ENCODE measurements around the gene RMND5B.

- TF ChIP-seq CTCF (IDR thresholded peaks at IDR 0.05) (no peak), EZH2 (IDR thresholded peaks at IDR 0.05; ENCODE audit: borderline replicate concordance, insufficient read depth, low read depth, low read length, poor library complexity, severe bottlenecking) (no peak)
Measured at GRCh38 chr5:178180141-178180863, 49.5 kb downstream of the RMND5B start.
